ENCODE data around the gene SPRYD3.

The SPRYD3 gene

DNA sequence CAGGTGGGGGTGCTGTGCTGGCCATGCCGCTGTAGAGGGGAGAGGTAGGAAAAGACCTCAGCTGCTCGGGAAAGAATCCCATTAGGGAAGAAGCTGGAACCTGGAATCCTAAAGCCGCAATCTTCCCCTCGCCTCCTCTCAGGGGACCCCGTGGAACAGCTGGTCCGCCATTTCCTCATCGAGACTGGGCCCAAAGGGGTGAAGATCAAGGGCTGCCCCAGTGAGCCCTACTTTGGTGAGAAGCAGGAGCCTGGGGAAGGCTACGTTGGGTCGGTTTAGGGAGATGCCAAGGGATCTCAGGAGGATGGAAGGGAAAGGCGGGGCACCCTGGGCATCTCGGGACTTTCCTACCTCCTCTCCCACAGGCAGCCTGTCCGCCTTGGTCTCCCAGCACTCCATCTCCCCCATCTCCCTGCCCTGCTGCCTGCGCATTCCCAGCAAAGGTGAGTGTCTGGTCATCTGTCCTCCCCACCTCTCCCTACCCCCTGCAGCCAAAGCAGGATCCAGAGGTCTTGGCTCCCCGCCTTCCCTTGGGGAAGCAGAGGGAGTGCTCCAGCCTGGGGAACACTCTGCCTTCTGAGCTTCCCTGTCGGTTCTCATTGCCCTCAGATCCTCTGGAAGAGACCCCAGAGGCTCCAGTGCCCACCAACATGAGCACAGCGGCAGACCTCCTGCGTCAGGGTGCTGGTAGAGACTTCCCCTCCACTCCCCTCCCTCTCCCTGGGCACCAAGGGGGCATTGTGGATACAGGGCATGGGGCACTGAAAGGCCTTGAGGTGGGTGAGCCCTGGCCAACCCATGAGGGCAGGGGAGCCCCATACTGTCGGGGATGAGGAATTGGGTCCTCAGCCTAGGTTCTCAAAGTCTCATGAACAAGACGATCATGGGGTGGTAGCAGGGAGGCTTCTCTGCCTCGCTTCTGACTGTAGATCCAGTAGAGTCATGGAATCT is 16.9 kb downstream of the SPRYD3 start:
- DNase-seq, result peak; percentile 54

GRCh38 chr12:53061404-53062010 is 17.7 kb downstream of the SPRYD3 start:
- peak; percentile 47 for DNase-seq

- DNase-seq, result peak; percentile 53
Observed at GRCh38 chr12:53060721-53061276, 18.4 kb downstream of the SPRYD3 start.

DNA sequence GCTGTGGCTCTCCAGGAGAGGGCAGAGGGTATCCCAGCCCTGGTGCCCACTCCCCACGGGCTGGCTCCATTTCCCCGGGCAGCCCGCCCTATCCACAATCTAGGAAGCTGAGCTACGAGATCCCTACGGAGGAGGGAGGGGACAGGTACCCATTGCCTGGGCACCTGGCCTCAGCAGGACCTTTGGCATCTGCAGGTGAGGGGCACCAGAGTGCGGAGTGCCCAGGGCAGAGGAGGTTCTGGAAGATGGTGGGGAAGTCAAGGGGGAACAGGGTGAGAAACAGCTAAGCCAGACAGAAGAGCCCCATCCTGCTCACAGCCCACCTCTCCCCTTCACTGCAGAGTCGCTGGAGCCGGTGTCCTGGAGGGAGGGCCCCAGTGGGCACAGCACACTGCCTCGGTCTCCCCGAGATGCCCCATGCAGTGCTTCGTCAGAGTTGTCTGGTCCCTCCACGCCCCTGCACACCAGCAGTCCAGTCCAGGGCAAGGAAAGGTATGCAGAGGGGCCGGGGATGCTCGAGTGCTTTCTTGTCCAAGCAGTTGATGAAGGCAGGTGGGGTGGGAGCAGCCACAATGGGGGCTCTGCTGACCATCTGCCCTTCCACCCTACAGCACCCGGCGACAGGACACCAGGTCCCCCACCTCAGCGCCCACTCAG is 19.0 kb downstream of the SPRYD3 start:
- DNase-seq, result peak; percentile 35

GRCh38 chr12:53059434-53060063 is 19.6 kb downstream of the SPRYD3 start:
- DNase-seq, result no peak

- DNase-seq, result peak; percentile 34
Observed at GRCh38 chr12:53058674-53059433, 20.3 kb downstream of the SPRYD3 start.

- peak; percentile 42 for DNase-seq
Observed at GRCh38 chr12:53057816-53058500, 21.2 kb downstream of the SPRYD3 start.

DNA sequence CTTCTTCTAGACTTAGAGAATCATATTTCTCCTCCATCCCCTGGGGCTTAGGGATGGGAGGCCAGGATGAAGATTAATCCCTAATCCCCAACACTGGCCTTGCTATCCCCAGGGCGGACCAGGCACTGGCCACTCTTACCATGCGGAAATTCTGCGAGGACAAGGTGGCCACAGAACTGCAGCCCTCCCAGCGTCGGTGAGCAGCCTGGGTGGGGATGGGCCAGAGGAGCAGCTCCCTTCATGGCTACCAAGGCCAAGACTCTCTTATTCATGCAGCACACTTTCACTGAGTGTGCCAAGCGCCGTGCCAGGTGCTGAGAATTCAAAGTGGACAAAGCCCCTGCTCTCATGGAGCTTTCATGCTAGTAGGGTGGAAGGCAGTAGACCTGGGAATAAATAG is 22.3 kb downstream of the SPRYD3 start:
- DNase-seq, result peak; percentile 31

GRCh38 chr12:53056296-53056695 is 22.9 kb downstream of the SPRYD3 start:
- no peak for DNase-seq

GRCh38 chr12:53055471-53056266 is 23.5 kb downstream of the SPRYD3 start:
- DNase-seq, result peak; percentile 23

GRCh38 chr12:53054112-53054878 is 24.9 kb downstream of the SPRYD3 start:
- peak; percentile 94 for DNase-seq

GRCh38 chr12:53053218-53054111 is 25.7 kb downstream of the SPRYD3 start:
- peak; percentile 66 for DNase-seq

DNA sequence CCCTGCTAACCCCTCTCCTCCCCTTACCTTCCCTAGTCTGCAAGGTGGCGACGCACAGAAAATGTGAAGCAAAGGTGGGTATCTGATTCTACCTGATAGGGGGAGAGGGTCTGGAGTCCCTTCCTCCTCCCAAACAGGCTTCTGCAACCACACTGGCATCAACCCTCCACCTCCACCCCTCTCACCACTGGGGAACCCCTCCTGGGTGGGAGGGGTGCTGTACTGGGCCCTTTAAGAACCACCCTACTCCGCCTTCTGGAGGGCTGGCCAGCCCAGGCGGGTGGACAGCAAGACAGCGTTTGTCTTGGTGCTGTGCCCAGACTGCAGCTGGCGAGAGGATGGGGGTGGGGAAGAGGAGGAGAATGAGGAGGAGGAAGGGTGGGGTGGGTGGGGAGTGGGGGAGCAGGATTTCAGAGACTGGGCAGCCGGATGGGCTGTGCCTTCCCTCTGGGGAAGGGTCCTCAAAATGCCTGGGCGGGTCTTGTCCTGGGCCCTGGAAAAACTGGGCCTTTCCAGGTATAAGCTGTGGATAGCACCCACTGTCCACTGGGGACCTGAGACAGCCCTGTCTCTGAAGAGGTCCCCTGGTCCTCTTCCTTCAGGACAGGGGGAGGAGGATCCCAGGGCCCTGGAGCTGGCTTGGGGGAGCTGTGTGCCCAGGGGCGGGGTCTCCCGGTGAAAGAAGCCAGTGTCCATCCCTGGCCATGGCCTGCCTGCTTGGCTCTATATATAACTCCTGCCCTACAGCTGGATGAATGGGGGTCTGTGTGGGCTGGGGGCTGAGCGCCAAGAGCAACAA is 26.6 kb downstream of the SPRYD3 start:
- DNase-seq, result peak; percentile 95

GRCh38 chr12:53051881-53052412 is 27.2 kb downstream of the SPRYD3 start:
- no peak for DNase-seq

DNA sequence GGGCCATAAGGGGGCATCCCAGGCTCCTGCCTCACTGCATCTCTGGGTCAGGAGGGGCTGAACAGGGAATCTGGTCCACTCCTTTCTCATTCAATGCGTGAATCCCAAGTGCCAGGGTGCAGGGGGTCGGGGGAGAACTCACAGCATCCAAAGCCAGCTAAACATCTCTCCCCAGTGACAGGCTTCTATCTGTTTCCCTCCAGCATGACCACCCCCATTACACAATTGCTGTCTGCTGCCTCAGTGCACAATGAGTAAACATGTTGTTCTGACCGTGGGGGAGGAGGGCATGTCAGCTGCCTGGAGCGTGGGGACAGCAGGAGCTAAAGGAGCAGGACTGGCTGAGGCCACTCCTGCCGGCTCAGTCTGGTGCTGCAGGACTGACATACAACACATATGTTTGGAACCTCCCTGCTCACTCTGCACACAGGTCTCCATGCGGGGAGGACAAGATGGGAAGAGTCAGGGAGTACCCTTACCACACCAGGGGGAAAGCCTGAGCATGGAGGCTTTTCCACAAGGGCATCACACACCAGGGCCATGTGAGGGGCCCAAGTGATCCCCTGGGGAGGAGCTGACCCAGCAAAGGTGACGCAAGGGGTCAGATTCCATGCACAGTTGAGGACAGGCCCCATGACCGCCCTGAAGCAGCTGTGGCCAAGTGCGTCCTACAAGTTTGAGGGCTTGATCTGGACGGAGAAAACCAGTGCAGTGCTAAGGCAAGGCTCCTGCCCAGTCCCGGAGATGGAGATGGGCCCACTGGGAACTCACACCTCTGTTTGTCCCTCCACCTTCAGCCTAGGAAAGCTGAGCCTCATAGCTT is 27.9 kb downstream of the SPRYD3 start:
- peak; percentile 56 for DNase-seq

- DNase-seq, result no peak
Observed at GRCh38 chr12:53050426-53051057, 28.6 kb downstream of the SPRYD3 start.

Data from left hindlimb (tissue), 1 donor.